SK-N-SH (cell line): ENCODE results near the gene SLC22A7. TPM values are rescaled to one million over a fixed set of nuclear protein-coding genes. Genes with fewer than 3 reads are reported as not detected.

Source experiments
- CTCF ChIA-PET: fragments of 300-600, 350-600 bp; formaldehyde crosslinking; extraction: SDS; loops from one replicate; lab custom pipeline; 2021; lab: Yijun Ruan, JAX
- POLR2A ChIA-PET: fragments of 350-600 bp; sonication (Branson Sonifier 250); formaldehyde crosslinking; extraction: SDS; loops from one replicate; lab custom pipeline; 2020; ENCODE audit warnings: antibody characterized with exemption, inconsistent platforms; lab: Yijun Ruan, JAX
- DNase-seq: peaks from one replicate; pipeline ENCODE4 v3.0.0; 2012
- H2AFZ ChIP-seq: fragments of 200-600 bp; sonication (generic); 2 replicates; pipeline ENCODE4 v1.8.1; 2016; ENCODE audit warnings: antibody characterized with exemption, mild to moderate bottlenecking, low read depth
- H3F3A ChIP-seq: fragments of 200-600 bp; sonication (generic); replicated peaks from 2 replicates; pipeline ENCODE3; 2016; ENCODE audit warnings: antibody characterized with exemption, mild to moderate bottlenecking; ENCODE audit not compliant: insufficient read depth
- H3K27ac ChIP-seq, 2 experiments: fragments of 200-500 bp in 1 of 2; fragments of 200-600 bp in 1 of 2; sonication (Bioruptor generic) in 1 of 2; sonication (generic), shearing (Covaris generic) in 1 of 2; 2 replicates each; pipeline versions ENCODE4 v1.5.1 to v1.6.1; 2014 to 2016; ENCODE audit warnings: low read depth in 2 of 2, inconsistent platforms in 1 of 2, low read length in 1 of 2, mild to moderate bottlenecking in 1 of 2, mixed read lengths in 1 of 2
- H3K27me3 ChIP-seq: fragments of 200-600 bp; sonication (generic), shearing (Covaris generic); 2 replicates; pipeline ENCODE4 v1.6.1; 2016; ENCODE audit warnings: mixed run types; ENCODE audit not compliant: insufficient read depth
- H3K36me3 ChIP-seq, 2 experiments: fragments of 200-500 bp in 1 of 2; fragments of 200-600 bp in 1 of 2; sonication (Bioruptor generic) in 1 of 2; sonication (generic) in 1 of 2; replicated peaks in 1 of 2; 2 replicates each; pipeline versions ENCODE3 to v1.5.1; 2014 to 2016; ENCODE audit warnings: low read length in 1 of 2, mild to moderate bottlenecking in 1 of 2; ENCODE audit not compliant: insufficient read depth in 2 of 2, control insufficient read depth in 1 of 2
- H3K4me1 ChIP-seq, 2 experiments: fragments of 200-500 bp in 1 of 2; fragments of 200-600 bp in 1 of 2; sonication (Bioruptor generic) in 1 of 2; sonication (generic), shearing (Covaris generic) in 1 of 2; 2 replicates each; pipeline versions ENCODE4 v1.5.1 to v1.6.1; 2014 to 2016; ENCODE audit warnings: low read depth in 1 of 2, low read length in 1 of 2, mixed run types in 1 of 2; ENCODE audit not compliant: insufficient read depth in 2 of 2, control insufficient read depth in 1 of 2
- H3K4me2 ChIP-seq: fragments of 200-600 bp; sonication (generic), shearing (Covaris generic); 2 replicates; pipeline ENCODE4 v1.6.1; 2017; ENCODE audit warnings: mixed run types
- H3K4me3 ChIP-seq, 2 experiments: fragments of 200-500 bp in 1 of 2; fragments of 200-600 bp in 1 of 2; sonication (Bioruptor generic) in 1 of 2; sonication (generic), shearing (Covaris generic) in 1 of 2; 2 replicates each; pipeline versions ENCODE4 v1.5.1 to v1.8.1; 2014 to 2016; ENCODE audit warnings: low read depth in 2 of 2, inconsistent platforms in 1 of 2, low read length in 1 of 2, mild to moderate bottlenecking in 1 of 2, mixed read lengths in 1 of 2, moderate library complexity in 1 of 2
- H3K79me2 ChIP-seq: fragments of 200-600 bp; sonication (generic); 2 replicates; pipeline ENCODE4 v1.8.1; 2017; ENCODE audit warnings: mild to moderate bottlenecking; ENCODE audit not compliant: insufficient read depth
- H3K9ac ChIP-seq: fragments of 200-600 bp; sonication (generic); 2 replicates; pipeline ENCODE4 v1.6.1; 2017; ENCODE audit warnings: mixed run types
- H3K9me2 ChIP-seq: fragments of 200-600 bp; sonication (generic); 2 replicates; pipeline ENCODE4 v1.6.1; 2017; ENCODE audit warnings: mixed run types
- H3K9me3 ChIP-seq: fragments of 200-600 bp; sonication (generic); 2 replicates; pipeline ENCODE4 v1.6.1; 2017; ENCODE audit warnings: mixed run types, mild to moderate bottlenecking, moderate library complexity
- H4K20me1 ChIP-seq: fragments of 200-600 bp; sonication (generic); 2 replicates; pipeline ENCODE4 v1.6.1; 2017; ENCODE audit warnings: mild to moderate bottlenecking, mixed run types; ENCODE audit not compliant: insufficient read depth
- CHD2 ChIP-seq: fragments of 150-350 bp; IDR thresholded peaks from 2 replicates; pipeline ENCODE4 v1.6.1; 2018; ENCODE audit warnings: low read length; ENCODE audit not compliant: partially characterized antibody
- ELF1 ChIP-seq: IDR thresholded peaks from 2 replicates; pipeline ENCODE4 v1.4.0; 2012
- FOSL2 ChIP-seq: IDR thresholded peaks from 2 replicates; pipeline ENCODE4 v1.4.0; 2012; ENCODE audit warnings: low read depth, mild to moderate bottlenecking, moderate library complexity, borderline replicate concordance
- FOXJ3 ChIP-seq: sonication (generic); formaldehyde crosslinking; IDR thresholded peaks from 2 replicates; pipeline ENCODE4 v1.5.1; 2020; ENCODE audit warnings: mild to moderate bottlenecking, missing genetic modification reagents
- GABPA ChIP-seq: IDR thresholded peaks from 2 replicates; pipeline ENCODE4 v1.4.0; 2012; ENCODE audit warnings: low read depth, mild to moderate bottlenecking
- JUND ChIP-seq: IDR thresholded peaks from 2 replicates; pipeline ENCODE4 v1.4.0; 2012
- MEF2A ChIP-seq: IDR thresholded peaks from 2 replicates; pipeline ENCODE4 v1.4.0; 2012; ENCODE audit warnings: low read depth, borderline replicate concordance
- MXI1 ChIP-seq: IDR thresholded peaks from 2 replicates; pipeline ENCODE4 v1.6.1; 2012; ENCODE audit warnings: mild to moderate bottlenecking, low read depth, low read length, improper control_type of control experiment
- NFIC ChIP-seq: IDR thresholded peaks from 2 replicates; pipeline ENCODE4 v1.4.0; 2012; ENCODE audit warnings: borderline replicate concordance
- RAD21 ChIP-seq: IDR thresholded peaks from 2 replicates; pipeline ENCODE4 v1.6.1; 2012; ENCODE audit warnings: mild to moderate bottlenecking, low read length
- RFX5 ChIP-seq: IDR thresholded peaks from 2 replicates; pipeline ENCODE4 v1.6.1; 2012; ENCODE audit warnings: mild to moderate bottlenecking, improper control_type of control experiment, low read length
- RXRA ChIP-seq: IDR thresholded peaks from 2 replicates; pipeline ENCODE4 v1.4.0; 2012; ENCODE audit warnings: low read depth, mild to moderate bottlenecking, borderline replicate concordance
- TEAD4 ChIP-seq: IDR thresholded peaks from 2 replicates; pipeline ENCODE4 v1.4.0; 2012; ENCODE audit warnings: mild to moderate bottlenecking, borderline replicate concordance; ENCODE audit not compliant: insufficient read depth
- WGBS: methylation state at CpG from one replicate; pipeline ENCODE4 v1.1.6; 2017; ENCODE audit warnings: low lambda C conversion rate; 5-methylcytosine and 5-hydroxymethylcytosine counted together
- polyA plus RNA-seq, 3 experiments: library from polyadenylated mRNA; depleted of rRNA; stranded (reverse); fragments of >200 nt; gene quantifications; 2 replicates each; pipeline ENCODE4 v1.2.3, GENCODE V29; 2012
- TF ChIP-seq, protein P1 (sequence below): fragments of 200-600 bp; sonication (generic); IDR thresholded peaks from 2 replicates; pipeline ENCODE4 v1.6.1; 2017; ENCODE audit warnings: antibody characterized with exemption, mild to moderate bottlenecking, moderate library complexity
- TF ChIP-seq, protein P2 (sequence below): fragments of 150-350 bp; IDR thresholded peaks from 2 replicates; pipeline ENCODE4 v1.6.1; 2016; ENCODE audit warnings: mild to moderate bottlenecking, low read depth, low read length
- TF ChIP-seq, protein P3 (sequence below): IDR thresholded peaks from 2 replicates; pipeline ENCODE4 v1.4.0; 2012; ENCODE audit warnings: low read depth, borderline replicate concordance

SLC22A7 gene
- polyA plus RNA-seq, 1 of the 3 experiments (the other 2 are of a cell fraction): not detected

DNA sequence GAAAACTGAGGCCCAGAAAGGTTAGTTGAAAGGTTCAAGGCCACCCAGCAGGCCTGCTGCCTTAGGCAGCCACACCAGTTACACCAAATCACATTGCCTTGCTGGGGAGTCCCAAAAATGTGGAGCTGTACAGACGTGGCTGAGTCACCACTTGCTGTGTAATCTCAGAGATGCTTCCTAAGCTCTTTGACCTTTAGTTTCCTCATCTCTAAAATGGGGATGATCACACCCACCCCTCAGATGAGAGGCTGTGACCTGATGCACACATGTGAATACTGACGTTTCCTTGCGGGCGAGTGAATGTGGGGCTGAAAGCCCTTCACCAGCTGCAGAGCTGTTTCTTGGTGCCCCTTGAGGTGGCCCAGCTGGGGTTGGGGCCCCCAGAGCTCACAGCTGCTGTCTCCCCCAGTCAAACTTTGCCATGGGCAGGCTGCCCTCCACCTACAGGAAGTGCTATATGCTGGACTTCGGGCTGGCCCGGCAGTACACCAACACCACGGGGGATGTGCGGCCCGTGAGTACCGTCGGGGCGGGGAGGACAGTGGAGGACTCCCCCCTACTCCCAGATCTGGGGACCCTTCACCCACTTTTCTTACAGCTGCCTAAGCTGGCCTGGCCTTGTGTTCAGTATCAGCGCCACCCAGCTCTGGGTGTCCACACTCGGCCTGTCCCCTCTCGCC is 43.8 kb upstream of the SLC22A7 start:
- Histone ChIP-seq H3K4me3 (no peak overlapping the region), H3K9ac (no peak overlapping the region), H3K36me3 (no peaks in the 10 kb centered on the region), H3K9me2 (no peaks in the 10 kb centered on the region), H3F3A (no peaks in the 10 kb centered on the region), H3K79me2 (no peaks in the 10 kb centered on the region), H3K27me3 (no peaks in the 10 kb centered on the region), H3K9me3 (no peaks in the 10 kb centered on the region), H4K20me1 (no peaks in the 10 kb centered on the region), H3K4me1 (no peaks in the 10 kb centered on the region), H3K4me2 (no peak overlapping the region), H2AFZ (no peak overlapping the region), H3K27ac (no peak overlapping the region)
- POLR2A ChIA-PET: no interaction called here
- CTCF ChIA-PET: interaction anchor here (0.9 kb wide), 1 partner anchor 25 kb away, joined by 4 read pairs; the partner anchor contains the start of gene DNPH1
- WGBS: 88% methylated on average over 15 of the region's 15 CpGs
- TF ChIP-seq RXRA: no peak
- no peak for TF ChIP-seq RAD21
- TF ChIP-seq RFX5: no peak
- TF ChIP-seq, protein P1, sequence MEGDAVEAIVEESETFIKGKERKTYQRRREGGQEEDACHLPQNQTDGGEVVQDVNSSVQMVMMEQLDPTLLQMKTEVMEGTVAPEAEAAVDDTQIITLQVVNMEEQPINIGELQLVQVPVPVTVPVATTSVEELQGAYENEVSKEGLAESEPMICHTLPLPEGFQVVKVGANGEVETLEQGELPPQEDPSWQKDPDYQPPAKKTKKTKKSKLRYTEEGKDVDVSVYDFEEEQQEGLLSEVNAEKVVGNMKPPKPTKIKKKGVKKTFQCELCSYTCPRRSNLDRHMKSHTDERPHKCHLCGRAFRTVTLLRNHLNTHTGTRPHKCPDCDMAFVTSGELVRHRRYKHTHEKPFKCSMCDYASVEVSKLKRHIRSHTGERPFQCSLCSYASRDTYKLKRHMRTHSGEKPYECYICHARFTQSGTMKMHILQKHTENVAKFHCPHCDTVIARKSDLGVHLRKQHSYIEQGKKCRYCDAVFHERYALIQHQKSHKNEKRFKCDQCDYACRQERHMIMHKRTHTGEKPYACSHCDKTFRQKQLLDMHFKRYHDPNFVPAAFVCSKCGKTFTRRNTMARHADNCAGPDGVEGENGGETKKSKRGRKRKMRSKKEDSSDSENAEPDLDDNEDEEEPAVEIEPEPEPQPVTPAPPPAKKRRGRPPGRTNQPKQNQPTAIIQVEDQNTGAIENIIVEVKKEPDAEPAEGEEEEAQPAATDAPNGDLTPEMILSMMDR: no peak
- TF ChIP-seq MXI1: no peak
- DNase-seq: no peak

DNA sequence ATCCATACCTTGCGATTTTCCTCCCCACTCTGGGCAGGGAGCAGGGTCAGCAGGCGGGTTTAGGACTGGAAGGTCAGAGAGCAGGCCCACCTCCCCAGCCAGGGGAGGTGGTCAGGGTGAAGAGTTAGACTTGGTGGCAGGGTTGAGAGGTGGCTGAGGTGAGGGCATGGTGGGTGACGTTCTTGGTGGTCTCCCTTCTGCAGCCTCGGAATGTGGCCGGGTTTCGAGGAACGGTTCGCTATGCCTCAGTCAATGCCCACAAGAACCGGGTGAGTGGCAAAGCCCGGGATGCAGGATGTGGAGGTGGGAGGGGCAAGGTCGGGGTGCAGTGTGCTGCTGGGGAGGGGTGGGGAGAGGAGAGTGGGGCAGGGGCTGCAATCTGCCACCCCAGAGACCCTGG is 43.2 kb upstream of the SLC22A7 start:
- H3K4me2 ChIP-seq: no peak overlapping the region
- POLR2A ChIA-PET: no interaction called here
- no peak for TF ChIP-seq FOSL2
- H4K20me1 ChIP-seq: no peaks in the 10 kb centered on the region
- no peak overlapping the region for H3K4me3 ChIP-seq
- H3K9ac ChIP-seq: no peak overlapping the region
- no peaks in the 10 kb centered on the region for H3K9me2 ChIP-seq
- H2AFZ ChIP-seq: no peak overlapping the region
- no peak for DNase-seq
- no peaks in the 10 kb centered on the region for H3K36me3 ChIP-seq
- H3K27me3 ChIP-seq: no peaks in the 10 kb centered on the region
- no peaks in the 10 kb centered on the region for H3F3A ChIP-seq
- H3K9me3 ChIP-seq: no peaks in the 10 kb centered on the region
- H3K4me1 ChIP-seq: no peaks in the 10 kb centered on the region
- H3K79me2 ChIP-seq: no peaks in the 10 kb centered on the region
- WGBS: 80% methylated on average over 11 of the region's 11 CpGs
- no peak overlapping the region for H3K27ac ChIP-seq
- CTCF ChIA-PET: interaction anchor here (1.0 to 1.6 kb wide), 2 partner anchors 25 to 80 kb away, joined by 3 to 8 read pairs; no protein-coding TSS in a partner anchor

DNA sequence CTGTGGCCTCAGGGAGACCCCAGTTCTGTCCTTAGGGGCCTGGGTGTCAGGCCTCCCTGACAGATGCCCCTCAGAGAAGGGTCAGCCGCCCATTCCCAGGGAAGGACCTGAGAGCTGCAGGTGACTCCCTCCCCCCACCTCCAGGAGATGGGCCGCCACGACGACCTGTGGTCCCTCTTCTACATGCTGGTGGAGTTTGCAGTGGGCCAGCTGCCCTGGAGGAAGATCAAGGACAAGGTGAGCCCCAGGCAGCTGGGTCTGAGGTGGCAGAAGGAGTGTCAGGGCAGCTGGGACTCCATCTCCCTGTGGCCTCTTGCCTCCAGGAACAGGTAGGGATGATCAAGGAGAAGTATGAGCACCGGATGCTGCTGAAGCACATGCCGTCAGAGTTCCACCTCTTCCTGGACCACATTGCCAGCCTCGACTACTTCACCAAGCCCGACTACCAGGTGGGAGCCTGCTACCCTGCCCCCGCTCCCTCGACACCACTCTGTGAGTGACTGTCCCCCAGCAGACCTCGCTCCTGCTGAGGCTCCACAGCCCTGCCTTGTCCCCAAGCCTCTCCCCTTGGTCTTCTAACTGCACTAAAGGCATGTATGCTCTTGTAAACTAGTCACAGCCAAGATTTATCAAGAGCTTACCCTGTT is 42.5 kb upstream of the SLC22A7 start:
- H3K9me3 ChIP-seq: no peaks in the 10 kb centered on the region
- CTCF ChIA-PET: interaction anchor here (1.0 to 1.6 kb wide), 2 partner anchors 26 to 79 kb away, joined by 3 to 8 read pairs; no protein-coding TSS in a partner anchor
- no peaks in the 10 kb centered on the region for H3K27me3 ChIP-seq
- H3F3A ChIP-seq: no peaks in the 10 kb centered on the region
- H3K27ac ChIP-seq: no peak overlapping the region
- no peaks in the 10 kb centered on the region for H3K36me3 ChIP-seq
- H3K4me1 ChIP-seq: no peaks in the 10 kb centered on the region
- no peaks in the 10 kb centered on the region for H3K79me2 ChIP-seq
- DNase-seq: no peak
- H3K4me3 ChIP-seq: no peak overlapping the region
- H3K9ac ChIP-seq: no peak overlapping the region
- H3K4me2 ChIP-seq: no peak overlapping the region
- H3K9me2 ChIP-seq: no peaks in the 10 kb centered on the region
- no peak overlapping the region for H2AFZ ChIP-seq
- POLR2A ChIA-PET: no interaction called here
- H4K20me1 ChIP-seq: no peaks in the 10 kb centered on the region
- 92% methylated on average over 10 of the region's 11 CpGs for WGBS
- TF ChIP-seq MEF2A (no peak), TEAD4 (no peak), CHD2 (no peak), NFIC (no peak), ELF1 (no peak), GABPA (no peak), JUND (no peak), RXRA (no peak), FOXJ3 (CRISPR knock-in tag) (no peak)
- TF ChIP-seq, protein P2, sequence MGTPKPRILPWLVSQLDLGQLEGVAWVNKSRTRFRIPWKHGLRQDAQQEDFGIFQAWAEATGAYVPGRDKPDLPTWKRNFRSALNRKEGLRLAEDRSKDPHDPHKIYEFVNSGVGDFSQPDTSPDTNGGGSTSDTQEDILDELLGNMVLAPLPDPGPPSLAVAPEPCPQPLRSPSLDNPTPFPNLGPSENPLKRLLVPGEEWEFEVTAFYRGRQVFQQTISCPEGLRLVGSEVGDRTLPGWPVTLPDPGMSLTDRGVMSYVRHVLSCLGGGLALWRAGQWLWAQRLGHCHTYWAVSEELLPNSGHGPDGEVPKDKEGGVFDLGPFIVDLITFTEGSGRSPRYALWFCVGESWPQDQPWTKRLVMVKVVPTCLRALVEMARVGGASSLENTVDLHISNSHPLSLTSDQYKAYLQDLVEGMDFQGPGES: no peak
- TF ChIP-seq, protein P3, sequence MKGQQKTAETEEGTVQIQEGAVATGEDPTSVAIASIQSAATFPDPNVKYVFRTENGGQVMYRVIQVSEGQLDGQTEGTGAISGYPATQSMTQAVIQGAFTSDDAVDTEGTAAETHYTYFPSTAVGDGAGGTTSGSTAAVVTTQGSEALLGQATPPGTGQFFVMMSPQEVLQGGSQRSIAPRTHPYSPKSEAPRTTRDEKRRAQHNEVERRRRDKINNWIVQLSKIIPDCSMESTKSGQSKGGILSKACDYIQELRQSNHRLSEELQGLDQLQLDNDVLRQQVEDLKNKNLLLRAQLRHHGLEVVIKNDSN: no peak
